ENCODE results near the gene MDM4.

DNA sequence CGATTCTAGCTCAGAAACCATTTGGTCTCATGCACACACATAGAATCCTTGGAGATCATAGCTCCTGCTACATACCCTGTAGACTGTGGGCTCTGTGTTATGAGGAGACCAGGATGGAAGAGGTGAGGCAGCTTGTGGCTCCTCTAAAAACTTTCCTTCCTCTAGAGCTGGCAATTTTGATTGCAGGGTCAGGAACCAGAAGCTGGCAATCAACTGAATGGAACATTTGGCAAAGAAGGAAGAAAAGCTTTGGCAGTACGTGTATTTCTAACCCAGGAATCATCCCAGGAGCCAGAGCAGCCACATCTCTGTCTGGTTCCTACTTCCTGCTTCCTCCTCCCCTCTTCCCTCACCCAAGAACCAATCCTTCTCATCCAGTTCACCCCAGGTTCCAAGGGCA lies 37.3 kb upstream of the MDM4 start:
- TF ChIP-seq FOXA1 (IDR thresholded peaks at IDR 0.05) (no peak), ELF4 (IDR thresholded peaks at IDR 0.05) (no peak), ZNF384 (IDR thresholded peaks at IDR 0.05) (no peak), SUZ12 (IDR thresholded peaks at IDR 0.05) (no peak), HDGF (IDR thresholded peaks at IDR 0.05; ENCODE audit: borderline replicate concordance) (no peak), LEF1 (IDR thresholded peaks at IDR 0.05; ENCODE audit: borderline replicate concordance) (no peak), TARDBP (IDR thresholded peaks at IDR 0.05) (no peak), BHLHE40 (IDR thresholded peaks at IDR 0.05; ENCODE audit: borderline replicate concordance) (no peak), NFRKB (IDR thresholded peaks at IDR 0.05) (no peak), CTBP1 (IDR thresholded peaks at IDR 0.05; ENCODE audit: borderline replicate concordance) (no peak), SP1 (IDR thresholded peaks at IDR 0.05) (no peak), FOXM1 (IDR thresholded peaks at IDR 0.05; ENCODE audit: borderline replicate concordance) (no peak), FOXK2 (IDR thresholded peaks at IDR 0.05) (no peak)
- TF ChIP-seq, protein P1, sequence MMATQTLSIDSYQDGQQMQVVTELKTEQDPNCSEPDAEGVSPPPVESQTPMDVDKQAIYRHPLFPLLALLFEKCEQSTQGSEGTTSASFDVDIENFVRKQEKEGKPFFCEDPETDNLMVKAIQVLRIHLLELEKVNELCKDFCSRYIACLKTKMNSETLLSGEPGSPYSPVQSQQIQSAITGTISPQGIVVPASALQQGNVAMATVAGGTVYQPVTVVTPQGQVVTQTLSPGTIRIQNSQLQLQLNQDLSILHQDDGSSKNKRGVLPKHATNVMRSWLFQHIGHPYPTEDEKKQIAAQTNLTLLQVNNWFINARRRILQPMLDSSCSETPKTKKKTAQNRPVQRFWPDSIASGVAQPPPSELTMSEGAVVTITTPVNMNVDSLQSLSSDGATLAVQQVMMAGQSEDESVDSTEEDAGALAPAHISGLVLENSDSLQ (IDR thresholded peaks at IDR 0.05) = no peak
